K562 (cell line): ENCODE measurements around the gene NCAPD2. TPM values are rescaled to one million over a fixed set of nuclear protein-coding genes. Genes with fewer than 3 reads are reported as not detected.
A peak's percentile ranks its signal among the peaks of the same experiment; 100 is the strongest.

Experiments
- ATAC-seq: fragments of 200-7000 bp; cut with Tn5 transposase; 3 replicates; pipeline ENCODE4 v1.9.1; 2020; ENCODE audit warnings: moderate library complexity
- BruUV-seq: library from RNA; stranded (reverse); fragments of 400-500 nt; replicated peaks from 2 replicates; lab custom pipeline; 2021; lab: Mats Ljungman, UMichigan
- CTCF ChIA-PET: fragments of 300-600 bp; formaldehyde crosslinking; extraction: SDS; loops from one replicate; lab custom pipeline; 2021; ENCODE audit warnings: low intra/inter-chr PET ratio; lab: Yijun Ruan, JAX
- POLR2A ChIA-PET: fragments of 300-600, 350-650 bp; sonication (Branson Sonifier 250); formaldehyde crosslinking; extraction: SDS; loops from one replicate; lab custom pipeline; 2021; ENCODE audit warnings: antibody characterized with exemption, inconsistent platforms; lab: Yijun Ruan, JAX
- DNase-seq, 4 experiments: peaks; one replicate each; pipeline versions ENCODE4 v3.0.0 to v3.0.0-alpha.2; 2011 to 2018; ENCODE audit warnings: low spot score in 3 of 4, mixed read lengths in 3 of 4; ENCODE audit errors: extremely low read depth in 1 of 4
- FAIRE-seq: peaks from 2 replicates; lab custom pipeline; 2011; peaks lifted over from hg19 to GRCh38; lab: Jason Lieb, UNC
- H2AFZ ChIP-seq: 2 replicates; pipeline ENCODE4 v1.6.0; 2011; ENCODE audit warnings: low read depth, low read length, control low read depth, inconsistent platforms
- H3K27ac ChIP-seq: fragments of 200-600 bp; 3 replicates; pipeline ENCODE4 v1.8.0; 2011; ENCODE audit warnings: low read depth, mild to moderate bottlenecking, control low read depth, inconsistent platforms, low read length, moderate library complexity, mixed read lengths; ENCODE audit errors: extremely low read depth
- H3K27me3 ChIP-seq, 2 experiments: fragments of 300-600 bp in 1 of 2; 2 replicates in 1 of 2; 3 replicates in 1 of 2; pipeline versions ENCODE4 v1.6.0 to v1.8.0; 2011; ENCODE audit warnings: inconsistent platforms in 2 of 2, low read length in 2 of 2, mild to moderate bottlenecking in 1 of 2, mixed read lengths in 1 of 2, moderate library complexity in 1 of 2; ENCODE audit not compliant: control insufficient read depth in 2 of 2, insufficient read depth in 2 of 2
- H3K36me3 ChIP-seq: fragments of 300-600 bp; 3 replicates; pipeline ENCODE4 v1.8.0; 2011; ENCODE audit warnings: mild to moderate bottlenecking, low read length, inconsistent platforms; ENCODE audit not compliant: control insufficient read depth, insufficient read depth
- H3K4me1 ChIP-seq, 2 experiments: fragments of 200-600 bp in 1 of 2; replicated peaks in 1 of 2; 2 replicates in 1 of 2; 3 replicates in 1 of 2; pipeline versions ENCODE4 v1.5.1 to v1.8.0; 2011; ENCODE audit warnings: inconsistent platforms in 2 of 2, low read length in 2 of 2, mild to moderate bottlenecking in 1 of 2, mixed read lengths in 1 of 2, moderate library complexity in 1 of 2; ENCODE audit not compliant: control insufficient read depth in 2 of 2, insufficient read depth in 2 of 2
- H3K4me2 ChIP-seq: 2 replicates; pipeline ENCODE4 v1.6.1; 2011; ENCODE audit warnings: low read length, control low read depth, inconsistent platforms, mixed read lengths; ENCODE audit not compliant: insufficient read depth
- H3K4me3 ChIP-seq: fragments of 200-600 bp; sonication (generic), shearing (Covaris generic); 2 replicates; pipeline ENCODE4 v1.5.1; 2016; ENCODE audit warnings: control low read depth, inconsistent platforms
- H3K79me2 ChIP-seq: fragments of 200-600 bp; 3 replicates; pipeline ENCODE4 v1.8.0; 2011; ENCODE audit warnings: low read length, inconsistent platforms; ENCODE audit not compliant: control insufficient read depth, insufficient read depth
- H3K9ac ChIP-seq, 2 experiments: 2 replicates each; pipeline versions ENCODE4 v1.6.0 to v1.6.1; 2011; ENCODE audit warnings: low read depth in 2 of 2, low read length in 2 of 2, control low read depth in 1 of 2, inconsistent platforms in 1 of 2, mild to moderate bottlenecking in 1 of 2, mixed read lengths in 1 of 2; ENCODE audit not compliant: insufficient read depth in 1 of 2
- H3K9me1 ChIP-seq: one replicate; pipeline ENCODE4 v1.6.0; 2011; ENCODE audit warnings: inconsistent platforms, mild to moderate bottlenecking, low read length, moderate library complexity; ENCODE audit not compliant: control insufficient read depth, insufficient read depth
- H3K9me3 ChIP-seq: replicated peaks from 2 replicates; pipeline ENCODE4 v1.5.1; 2011; ENCODE audit warnings: low read depth, low read length, inconsistent platforms; ENCODE audit not compliant: control insufficient read depth, insufficient read depth
- H4K20me1 ChIP-seq: replicated peaks from 2 replicates; pipeline ENCODE4 v1.6.1; 2011; ENCODE audit warnings: low read length, inconsistent platforms, mixed read lengths; ENCODE audit not compliant: control insufficient read depth, insufficient read depth
- WGBS: fragments of 100-300 bp; shearing (Covaris generic); methylation state at CpG from one replicate; pipeline ENCODE4 v1.1.6; 2016; ENCODE audit warnings: low coverage, mixed read lengths; ENCODE audit not compliant: insufficient coverage; ENCODE audit errors: missing lambda C conversion rate; 5-methylcytosine and 5-hydroxymethylcytosine counted together
- in situ Hi-C: fragments of 300-500 bp; cut with MboI; formaldehyde crosslinking; loops from 4 replicates; pipeline ENCODE4 v1.15.0; 2018; ENCODE audit warnings: inconsistent platforms, mixed read lengths
- intact Hi-C: fragments of 100-400 bp; cut with micrococcal nuclease; formaldehyde crosslinking; loops from 2 replicates; pipeline ENCODE4 v1.14.2; 2022
- polyA plus RNA-seq, 8 experiments: library from polyadenylated mRNA; depleted of rRNA in 4 of 8; stranded (reverse) in 5 of 8; unstranded in 3 of 8; fragments of >200 nt; fragmentation: Nextera tagmentation in 2 of 8; fragmentation: Illumina TruSeq in 1 of 8; extraction: Ambion mirVana in 2 of 8; extraction: Trizol in 1 of 8; gene quantifications; 2 replicates each; pipeline versions ENCODE4 v1.2.1 to v1.2.3, GENCODE V29; 2011 to 2014; ENCODE audit warnings: inconsistent platforms in 1 of 8, missing spikeins in 1 of 8
- total RNA-seq, 7 experiments: library from RNA; depleted of rRNA in 6 of 7; stranded (reverse); fragments of >200 nt in 6 of 7; fragmentation: Illumina TruSeq in 2 of 7; extraction: Trizol in 2 of 7; gene quantifications; 2 replicates each; pipeline versions ENCODE4 v1.2.1 to v1.2.3, GENCODE V29; 2011 to 2021; ENCODE audit warnings: low replicate concordance in 1 of 7
- TF ChIP-seq, protein P1 (sequence below): fragments of 200-800 bp; sonication (Bioruptor generic); IDR thresholded peaks from 2 replicates; pipeline ENCODE4 v1.6.1; 2017; ENCODE audit warnings: missing genetic modification characterization, missing compliant biosample characterization
- TF ChIP-seq, protein P2 (sequence below): sonication (generic); formaldehyde crosslinking; IDR thresholded peaks from 2 replicates; pipeline ENCODE4 v1.8.1; 2023; ENCODE audit warnings: mild to moderate bottlenecking, missing genetic modification reagents

The NCAPD2 gene
- total and polyA plus RNA-seq, 9 of the 15 experiments (the other 6 are each of a cell fraction or from before 2014, with no cell fraction given), result 16.9 to 93.7 (median 68.3) TPM

DNA sequence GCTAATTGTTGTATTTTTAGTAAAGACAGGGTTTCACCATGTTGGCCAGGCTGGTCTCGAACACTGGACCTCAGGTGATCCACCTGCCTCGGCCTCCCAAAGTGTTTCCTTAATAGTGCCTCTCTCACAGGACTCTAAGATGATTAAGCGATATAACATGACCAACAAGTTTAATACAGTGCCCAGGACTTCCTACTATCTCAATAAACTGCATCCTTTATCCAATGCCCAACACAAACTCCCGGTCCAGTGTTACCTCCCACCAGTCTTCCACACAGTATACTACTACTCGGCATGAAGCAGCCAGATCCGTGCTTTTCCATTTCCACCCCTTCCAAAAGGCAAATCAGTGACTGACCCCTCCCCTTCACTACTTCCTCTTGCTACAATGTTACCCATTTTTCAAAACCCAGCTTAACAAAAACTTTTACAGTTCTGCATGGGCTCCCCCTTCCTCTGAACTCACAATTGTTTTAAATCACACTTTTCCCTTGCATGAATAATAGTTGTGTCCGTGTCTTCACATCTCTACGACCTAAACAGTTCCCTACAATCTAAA is 73.3 kb downstream of the NCAPD2 start:
- Histone ChIP-seq H3K27me3 (no peaks in the 10 kb centered on the region), H3K4me1 (peaks cover 0 to 17% of the 10 kb centered on the region in 2 experiments; a peak in 3 of 5 replicates), H3K4me2 (peak overlapping the region; percentile 91), H3K27ac (peak overlapping the region; percentile 83), H3K4me3 (peak overlapping the region; percentile 68), H3K79me2 (peaks cover 42% of the 10 kb centered on the region), H3K9me1 (no peaks in the 10 kb centered on the region), H3K36me3 (peaks cover 75% of the 10 kb centered on the region), H4K20me1 (no peaks in the 10 kb centered on the region; the same call in 1 of the 2 replicates), H2AFZ (no peak overlapping the region), H3K9ac (peak overlapping the region; percentile 85 to 100), H3K9me3 (no peaks in the 10 kb centered on the region)
- intact Hi-C loops, result no loop called here
- in situ Hi-C loops, result no loop called here
- ChIA-PET CTCF (interaction anchor here (0.7 kb wide), 1 partner anchor 258 kb away, joined by 3 read pairs; no protein-coding TSS in a partner anchor), POLR2A (interaction anchor here (0.7 to 1.6 kb wide), 4 partner anchors 20 to 284 kb away, joined by 3 to 5 read pairs (median 4); partner anchors contain the start of gene CDCA3)
- no TSS peak for BruUV-seq
- DNase-seq, result peak in 1 of 4 experiments; percentile 19
- WGBS, result 18% methylated on average over 8 of the region's 8 CpGs
- TF ChIP-seq, protein P1, sequence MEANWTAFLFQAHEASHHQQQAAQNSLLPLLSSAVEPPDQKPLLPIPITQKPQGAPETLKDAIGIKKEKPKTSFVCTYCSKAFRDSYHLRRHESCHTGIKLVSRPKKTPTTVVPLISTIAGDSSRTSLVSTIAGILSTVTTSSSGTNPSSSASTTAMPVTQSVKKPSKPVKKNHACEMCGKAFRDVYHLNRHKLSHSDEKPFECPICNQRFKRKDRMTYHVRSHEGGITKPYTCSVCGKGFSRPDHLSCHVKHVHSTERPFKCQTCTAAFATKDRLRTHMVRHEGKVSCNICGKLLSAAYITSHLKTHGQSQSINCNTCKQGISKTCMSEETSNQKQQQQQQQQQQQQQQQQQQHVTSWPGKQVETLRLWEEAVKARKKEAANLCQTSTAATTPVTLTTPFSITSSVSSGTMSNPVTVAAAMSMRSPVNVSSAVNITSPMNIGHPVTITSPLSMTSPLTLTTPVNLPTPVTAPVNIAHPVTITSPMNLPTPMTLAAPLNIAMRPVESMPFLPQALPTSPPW (CRISPR knock-in tag), result 0 out of 2 replicates have a peak, but pooled peaks have one; percentile 6
- TF ChIP-seq, protein P2, sequence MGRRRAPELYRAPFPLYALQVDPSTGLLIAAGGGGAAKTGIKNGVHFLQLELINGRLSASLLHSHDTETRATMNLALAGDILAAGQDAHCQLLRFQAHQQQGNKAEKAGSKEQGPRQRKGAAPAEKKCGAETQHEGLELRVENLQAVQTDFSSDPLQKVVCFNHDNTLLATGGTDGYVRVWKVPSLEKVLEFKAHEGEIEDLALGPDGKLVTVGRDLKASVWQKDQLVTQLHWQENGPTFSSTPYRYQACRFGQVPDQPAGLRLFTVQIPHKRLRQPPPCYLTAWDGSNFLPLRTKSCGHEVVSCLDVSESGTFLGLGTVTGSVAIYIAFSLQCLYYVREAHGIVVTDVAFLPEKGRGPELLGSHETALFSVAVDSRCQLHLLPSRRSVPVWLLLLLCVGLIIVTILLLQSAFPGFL (CRISPR knock-in tag), result no peak
- ATAC-seq, result peak; percentile 15; the same call in 1 of the 3 replicates
- peak; percentile 54 for FAIRE-seq
